ENCODE measurements around the gene ZNF513.
"Not testable (repeated sequence)": the region's sequence is repeated elsewhere in the genome, so short reads cannot be mapped to it uniquely, and the experiment has no call there.

The ZNF513 gene

GRCh38 chr2:27363933-27364332 lies 16.6 kb downstream of the ZNF513 start:
- DNase-seq (ENCODE audit: low read depth): no peak
- no peak for TF ChIP-seq CTCF (conservative IDR thresholded peaks at IDR 0.05; ENCODE audit: low read depth, low read length)
- H3K4me3 ChIP-seq (ENCODE audit: low read length): no peak overlapping the region

GRCh38 chr2:27362678-27363420 lies 17.7 kb downstream of the ZNF513 start:
- no peak for DNase-seq (ENCODE audit: low read depth)
- no peak for TF ChIP-seq CTCF (conservative IDR thresholded peaks at IDR 0.05; ENCODE audit: low read depth, low read length)
- no peak overlapping the region for H3K4me3 ChIP-seq (ENCODE audit: low read length)

GRCh38 chr2:27356382-27357181 lies 24.0 kb downstream of the ZNF513 start, which contains the start of gene GTF3C2:
GTF3C2 (minus strand) TSS chr2:27356764; CDS start chr2:27343554, 13,210 bp downstream.
- DNase-seq (ENCODE audit: low read depth): peak; percentile 95
- TF ChIP-seq CTCF (conservative IDR thresholded peaks at IDR 0.05; ENCODE audit: low read depth, low read length): no peak
- H3K4me3 ChIP-seq (ENCODE audit: low read length): peak within 1 kb of the TSS; percentile 80

- no peak for TF ChIP-seq CTCF (conservative IDR thresholded peaks at IDR 0.05; ENCODE audit: low read depth, low read length)
- no peak for DNase-seq (ENCODE audit: low read depth)
Observed at GRCh38 chr2:27356056-27356381, 24.5 kb downstream of the ZNF513 start.

GRCh38 chr2:27354597-27354927 lies 26.0 kb downstream of the ZNF513 start:
- TF ChIP-seq CTCF (conservative IDR thresholded peaks at IDR 0.05; ENCODE audit: low read depth, low read length): no peak
- DNase-seq (ENCODE audit: low read depth): no peak
- no peak overlapping the region for H3K4me3 ChIP-seq (ENCODE audit: low read length)

More at GRCh38 chr2:27356056-27356381, 24.5 kb downstream of the ZNF513 start:
- H3K4me3 ChIP-seq (ENCODE audit: low read length): peak overlapping the region; percentile 80

- no peak overlapping the region for H3K4me3 ChIP-seq (ENCODE audit: low read length)
- TF ChIP-seq CTCF (conservative IDR thresholded peaks at IDR 0.05; ENCODE audit: low read depth, low read length): no peak
- DNase-seq (ENCODE audit: low read depth): no peak
Observed at GRCh38 chr2:27353762-27354596, 26.6 kb downstream of the ZNF513 start.

GRCh38 chr2:27353386-27353761 lies 27.2 kb downstream of the ZNF513 start:
- DNase-seq (ENCODE audit: low read depth): not testable (repeated sequence)

More at GRCh38 chr2:27353386-27353761, 27.2 kb downstream of the ZNF513 start:
- H3K4me3 ChIP-seq (ENCODE audit: low read length): not testable (repeated sequence)
